H1 (cell line): ENCODE measurements around the gene IFIT2. TPM values are rescaled to one million over a fixed set of nuclear protein-coding genes. Genes with fewer than 3 reads are reported as not detected.

Experiments used
- CEBPB ChIP-seq: IDR thresholded peaks from 2 replicates; pipeline ENCODE4 v1.6.1; 2012; ENCODE audit warnings: low read depth, low read length
- HDAC2 ChIP-seq, 2 experiments: fragments of 300-600 bp in 1 of 2; sonication (generic) in 1 of 2; IDR thresholded peaks; 2 replicates each; pipeline ENCODE4 v1.6.1; 2011 to 2012; ENCODE audit warnings: low read depth in 2 of 2, low read length in 2 of 2, mild to moderate bottlenecking in 2 of 2, moderate library complexity in 2 of 2, borderline replicate concordance in 1 of 2, inconsistent platforms in 1 of 2
- KDM5A ChIP-seq: fragments of 200-600 bp; IDR thresholded peaks from 2 replicates; pipeline ENCODE4 v1.7.1; 2012; ENCODE audit warnings: mild to moderate bottlenecking, low read length, inconsistent platforms, mixed read lengths
- RNF2 ChIP-seq: fragments of 200-900, 300-1000 bp; sonication (generic); IDR thresholded peaks from 2 replicates; pipeline ENCODE4 v1.7.1; 2016; ENCODE audit warnings: borderline replicate concordance, low read depth, mild to moderate bottlenecking, antibody characterized with exemption, low read length; ENCODE audit not compliant: poor library complexity, severe bottlenecking; ENCODE audit errors: missing control alignments
- polyA plus RNA-seq, 7 experiments: library from polyadenylated mRNA; depleted of rRNA in 3 of 7; stranded (reverse) in 5 of 7; unstranded in 2 of 7; fragments of >200 nt in 5 of 7; fragments of 200-250 nt in 2 of 7; gene quantifications; 1 replicate in 5 of 7; 2 replicates in 1 of 7; 4 replicates in 1 of 7; pipeline versions ENCODE4 v1.2.1 to v1.2.3, GENCODE V29; 2011 to 2013; ENCODE audit warnings: missing spikeins in 2 of 7, mixed read lengths in 2 of 7
- total RNA-seq: library from RNA; stranded (reverse); fragmentation: NEBNext Ultra II Directional; extraction: Animal tissue kit (Norgen Biotek cat#: 25700); gene quantifications from 2 replicates; pipeline ENCODE4 v1.2.1, GENCODE V29; 2021
- TF ChIP-seq, protein P1 (sequence below): IDR thresholded peaks from 2 replicates; pipeline ENCODE4 v1.6.1; 2011; ENCODE audit warnings: low read depth, mild to moderate bottlenecking, low read length; ENCODE audit not compliant: insufficient read depth

The IFIT2 gene
- total and polyA plus RNA-seq, 2 of the 8 experiments (the other 6 are each of a cell fraction or from before 2014, with no cell fraction given): 0.03 to 0.35 TPM

DNA sequence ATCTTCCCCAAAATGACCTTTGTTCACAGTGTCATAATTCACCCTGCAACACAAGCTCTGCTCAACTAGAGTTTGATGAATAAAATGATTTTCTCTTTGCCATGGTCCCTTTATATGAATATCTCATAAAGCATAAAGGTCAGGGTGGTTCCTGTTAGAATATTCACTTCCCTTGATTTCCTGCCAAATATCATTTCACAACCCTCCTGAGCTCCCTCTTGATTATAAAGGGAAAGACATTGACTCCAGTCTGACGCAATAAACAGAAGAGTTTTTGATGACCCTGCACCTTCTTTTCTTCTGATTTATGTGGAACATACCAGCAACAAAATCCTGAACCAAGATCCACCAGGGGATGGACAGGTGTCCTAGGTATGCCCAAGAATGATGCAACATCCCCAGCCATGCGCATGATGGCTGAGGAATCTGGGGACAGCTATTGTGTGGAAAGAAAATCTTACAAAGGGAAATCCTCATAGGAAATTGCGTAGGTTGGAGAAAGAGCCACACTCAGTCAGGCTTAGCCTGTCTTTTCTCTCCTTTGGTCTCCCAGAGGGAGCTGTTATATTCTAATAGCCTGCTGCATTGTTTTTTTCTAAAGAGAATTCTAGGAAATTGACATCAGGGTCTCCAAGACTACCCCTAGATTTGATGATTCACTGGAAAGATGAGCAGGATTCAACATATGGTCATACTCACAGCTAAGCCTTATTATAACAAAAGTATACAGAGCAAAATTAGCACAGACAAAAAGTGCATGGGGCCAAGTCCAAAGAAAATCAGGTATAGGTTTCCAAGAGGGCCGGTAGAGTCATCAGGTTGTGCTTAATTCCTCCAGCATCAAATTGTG is 44.8 kb downstream of the IFIT2 start (continued):
- TF ChIP-seq HDAC2 (IDR thresholded peaks at IDR 0.05; ENCODE audit: borderline replicate concordance in 1 of 2, low read depth in 2 of 2, low read length in 2 of 2) (no peak), CEBPB (peak; percentile 92), KDM5A (no peak), RNF2 (no peak)
- TF ChIP-seq, protein P1, sequence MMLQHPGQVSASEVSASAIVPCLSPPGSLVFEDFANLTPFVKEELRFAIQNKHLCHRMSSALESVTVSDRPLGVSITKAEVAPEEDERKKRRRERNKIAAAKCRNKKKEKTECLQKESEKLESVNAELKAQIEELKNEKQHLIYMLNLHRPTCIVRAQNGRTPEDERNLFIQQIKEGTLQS: peak; percentile 63; the same call in 1 of the 2 replicates
- TF ChIP-seq, all 59 proteins: peak for 5
